Fibroblast of villous mesenchyme (primary cell): ENCODE measurements around the gene BEST1. TPM values are rescaled to one million over a fixed set of nuclear protein-coding genes. Genes with fewer than 3 reads are reported as not detected.

ENCODE experiments used
- DNase-seq: peaks from one replicate; pipeline ENCODE4 v3.0.0-alpha.2; 2010; ENCODE audit warnings: low read depth
- H3K4me3 ChIP-seq: 2 replicates; pipeline ENCODE4 v1.5.1; 2011; ENCODE audit warnings: low read depth, mild to moderate bottlenecking, low read length
- CTCF ChIP-seq: IDR thresholded peaks from 2 replicates; pipeline ENCODE4 v1.5.1; 2012; ENCODE audit warnings: low read depth, mild to moderate bottlenecking, low read length; ENCODE audit not compliant: insufficient read depth
- total RNA-seq: library from RNA; depleted of rRNA; stranded (reverse); fragments of >200 nt; gene quantifications from 2 replicates; pipeline ENCODE4 v1.2.3, GENCODE V29; 2012

The BEST1 gene
- total RNA-seq = 3.0 and 3.2 TPM in 2 replicates

GRCh38 chr11:61950035-61950547, at the start of gene BEST1:
Gene BEST1, plus strand, starts transcription at chr11:61950351. Its CDS starts 1,456 bp downstream, at chr11:61951807.
- H3K4me3 ChIP-seq = peak within 1 kb of the TSS; percentile 18
- DNase-seq = no peak
- TF ChIP-seq CTCF = no peak

DNA sequence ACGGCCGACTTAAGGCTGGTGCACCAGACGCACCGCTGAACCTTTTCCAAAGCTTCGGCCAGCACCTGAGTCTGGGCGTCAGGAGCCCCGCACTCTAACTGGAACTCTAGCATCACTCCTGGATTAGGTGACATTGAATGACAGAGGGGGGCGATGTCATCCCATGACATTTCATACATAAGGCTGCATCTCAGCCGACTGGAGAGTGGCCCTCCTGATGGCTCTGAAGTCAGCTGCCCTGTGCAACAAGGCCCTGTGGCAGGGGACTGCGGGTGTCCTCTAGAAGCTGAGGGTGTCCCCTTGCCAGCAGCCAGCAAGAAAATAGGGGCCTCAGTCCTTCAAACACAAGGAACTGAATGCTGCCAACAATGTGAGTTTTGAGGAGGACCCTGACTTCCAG, 48.8 kb upstream of the BEST1 start:
- no peak overlapping the region for H3K4me3 ChIP-seq
- TF ChIP-seq CTCF = no peak

DNA sequence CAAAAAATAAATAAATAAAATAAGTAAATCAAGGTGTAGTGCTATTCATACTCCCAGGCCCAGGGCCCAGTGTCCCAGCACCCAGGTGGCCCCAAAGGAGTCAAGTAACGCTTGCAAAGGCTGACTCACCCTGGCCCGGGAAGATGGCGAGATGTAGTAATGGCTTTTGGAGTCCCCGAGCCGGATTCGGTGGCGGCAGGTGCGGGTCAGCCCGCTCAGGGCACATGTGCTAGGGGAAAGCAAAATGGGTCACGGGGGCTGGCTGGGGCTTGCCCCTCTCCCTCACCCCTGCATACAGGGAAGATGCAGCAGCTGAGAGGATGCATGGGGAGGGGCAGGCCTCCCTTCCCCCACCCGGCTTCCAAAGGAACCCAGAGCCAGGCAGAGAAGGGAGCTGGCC, 47.8 kb upstream of the BEST1 start:
- H3K4me3 ChIP-seq = no peak overlapping the region
- TF ChIP-seq CTCF = no peak
- DNase-seq = no peak

More for the DNA sequence above, 48.8 kb upstream of the BEST1 start:
- DNase-seq = no peak

GRCh38 chr11:61903845-61904244, 46.3 kb upstream of the BEST1 start:
- TF ChIP-seq CTCF = no peak
- no peak for DNase-seq

DNA sequence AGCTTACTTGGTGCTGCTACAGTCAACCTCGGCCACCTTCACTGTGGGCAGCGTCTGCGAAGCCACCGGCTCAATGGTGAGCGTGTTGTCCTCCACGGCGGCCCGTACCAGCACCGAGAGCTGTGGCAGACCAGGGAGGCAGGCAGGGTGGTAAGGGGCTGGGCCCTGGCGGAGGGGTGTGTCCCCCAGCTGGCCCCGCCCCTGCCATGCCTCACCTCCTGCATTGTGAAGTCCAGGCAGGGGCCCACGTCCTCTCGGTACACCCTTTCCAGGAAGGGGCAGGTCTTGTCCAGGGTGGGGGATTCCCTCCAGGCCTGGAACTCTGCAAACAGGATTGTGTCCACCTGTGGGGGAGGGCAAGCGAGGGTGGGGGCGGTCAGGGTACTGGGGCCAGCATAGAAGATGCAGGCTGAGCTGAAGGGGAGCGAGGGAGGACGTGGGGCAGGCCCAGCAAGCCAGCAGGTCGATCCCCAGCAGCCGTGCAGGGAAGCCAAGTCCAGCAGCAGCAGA, 45.6 kb upstream of the BEST1 start:
- no peak for DNase-seq
- no peak for TF ChIP-seq CTCF
- no peak overlapping the region for H3K4me3 ChIP-seq

More at GRCh38 chr11:61903845-61904244, 46.3 kb upstream of the BEST1 start:
- H3K4me3 ChIP-seq = no peak overlapping the region

GRCh38 chr11:61905067-61905696, 45.0 kb upstream of the BEST1 start:
- H3K4me3 ChIP-seq = no peak overlapping the region
- DNase-seq = no peak
- TF ChIP-seq CTCF = no peak
